ENCODE measurements around the gene RASAL1. TPM values are rescaled to one million over a fixed set of nuclear protein-coding genes. Genes with fewer than 3 reads are reported as not detected.
A peak's percentile ranks its signal among the peaks of the same experiment; 100 is the strongest.

Gene RASAL1
- polyA plus RNA-seq, 3 donors = not detected

DNA sequence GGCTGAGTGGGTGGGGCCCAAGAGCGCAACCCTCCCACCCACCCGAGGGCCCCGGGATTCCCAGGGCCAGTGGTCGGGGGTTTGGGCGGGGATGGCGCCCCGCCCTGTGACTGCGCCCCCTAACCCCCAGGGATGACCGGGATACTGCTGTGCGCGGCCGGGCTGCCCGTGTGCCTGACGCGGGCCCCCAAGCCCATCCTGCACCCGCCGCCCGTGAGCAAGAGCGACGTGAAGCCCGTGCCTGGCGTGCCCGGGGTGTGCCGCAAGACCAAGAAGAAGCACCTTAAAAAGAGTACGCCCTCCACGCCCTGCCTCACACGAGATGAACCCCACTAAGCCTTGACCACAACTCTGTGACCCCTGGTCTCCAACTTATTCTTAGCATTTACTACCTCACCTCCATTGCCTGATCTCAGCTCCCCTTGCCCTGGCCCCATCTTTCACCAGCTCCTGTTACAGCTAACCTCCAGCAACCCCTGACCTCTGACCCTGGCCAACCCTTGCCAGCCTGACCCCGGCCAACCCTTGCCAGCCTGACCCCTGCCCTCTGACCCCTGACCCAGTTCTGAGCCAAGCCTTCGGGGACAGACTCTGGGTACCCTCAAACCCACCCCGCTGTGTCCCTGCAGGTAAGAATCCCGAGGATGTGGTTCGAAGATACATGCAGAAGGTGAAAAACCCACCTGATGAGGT, 42.0 kb downstream of the RASAL1 start:
- Histone ChIP-seq H4K20me1 (ENCODE audit: insufficient read depth, low read length) (no peaks in the 10 kb centered on the region), H3K9ac (ENCODE audit: insufficient read depth, low read length, poor library complexity, severe bottlenecking) (no peak overlapping the region), H3K4me1 (ENCODE audit: control insufficient read depth in 1 of 2, insufficient read depth in 2 of 2, low read length in 2 of 2) (no peaks in the 10 kb centered on the region), H3K36me3 (replicated peaks in 1 of 2; ENCODE audit: control insufficient read depth in 1 of 2, insufficient read depth in 2 of 2, low read length in 2 of 2) (no peaks in the 10 kb centered on the region), H3K4me2 (replicated peaks; ENCODE audit: extremely low read depth, low read length, poor library complexity, severe bottlenecking) (no peak overlapping the region), H3K4me3 (replicated peaks in 1 of 3; ENCODE audit: low read depth in 2 of 3, low read length in 3 of 3) (no peak overlapping the region), H3K27me3 (ENCODE audit: control insufficient read depth in 2 of 2, insufficient read depth in 2 of 2, low read length in 2 of 2) (peaks cover 2 to 23% of the 10 kb centered on the region in 2 donors), H2AFZ (ENCODE audit: insufficient read depth, low read depth, low read length, poor library complexity, severe bottlenecking) (no peak overlapping the region), H3K79me2 (ENCODE audit: insufficient read depth, low read length) (no peaks in the 10 kb centered on the region), H3K9me3 (replicated peaks in 1 of 2; ENCODE audit: control insufficient read depth in 1 of 2, insufficient read depth in 1 of 2, low read length in 2 of 2) (no peaks in the 10 kb centered on the region), H3K27ac (ENCODE audit: low read depth in 1 of 2, low read length in 2 of 2) (no peak overlapping the region)
- peaks cover 0 to 1% (median 0%) of the 10 kb centered on the region in 7 donors for H3K9me3 Mint-ChIP-seq
- H3K36me3 Mint-ChIP-seq = no peaks in the 10 kb centered on the region
- peaks cover 18 to 32% (median 26%) of the 10 kb centered on the region in 3 donors for H3K27me3 Mint-ChIP-seq (ENCODE audit: low read depth in 3 of 3)
- TF ChIP-seq, protein P1, sequence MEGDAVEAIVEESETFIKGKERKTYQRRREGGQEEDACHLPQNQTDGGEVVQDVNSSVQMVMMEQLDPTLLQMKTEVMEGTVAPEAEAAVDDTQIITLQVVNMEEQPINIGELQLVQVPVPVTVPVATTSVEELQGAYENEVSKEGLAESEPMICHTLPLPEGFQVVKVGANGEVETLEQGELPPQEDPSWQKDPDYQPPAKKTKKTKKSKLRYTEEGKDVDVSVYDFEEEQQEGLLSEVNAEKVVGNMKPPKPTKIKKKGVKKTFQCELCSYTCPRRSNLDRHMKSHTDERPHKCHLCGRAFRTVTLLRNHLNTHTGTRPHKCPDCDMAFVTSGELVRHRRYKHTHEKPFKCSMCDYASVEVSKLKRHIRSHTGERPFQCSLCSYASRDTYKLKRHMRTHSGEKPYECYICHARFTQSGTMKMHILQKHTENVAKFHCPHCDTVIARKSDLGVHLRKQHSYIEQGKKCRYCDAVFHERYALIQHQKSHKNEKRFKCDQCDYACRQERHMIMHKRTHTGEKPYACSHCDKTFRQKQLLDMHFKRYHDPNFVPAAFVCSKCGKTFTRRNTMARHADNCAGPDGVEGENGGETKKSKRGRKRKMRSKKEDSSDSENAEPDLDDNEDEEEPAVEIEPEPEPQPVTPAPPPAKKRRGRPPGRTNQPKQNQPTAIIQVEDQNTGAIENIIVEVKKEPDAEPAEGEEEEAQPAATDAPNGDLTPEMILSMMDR (IDR thresholded peaks at IDR 0.05) = no peak
- H3K4me1 Mint-ChIP-seq = peaks cover 10% of the 10 kb centered on the region
- DNase-seq = no peak
- intact Hi-C loops (cut with micrococcal nuclease) = no loop called here
- peak overlapping the region in 1 of 2 donors; percentile 78 for H3K4me3 Mint-ChIP-seq
- 69% methylated on average over 21 of the region's 32 CpGs for WGBS (ENCODE audit: insufficient coverage)
- H3K27ac Mint-ChIP-seq = no peak overlapping the region

DNA sequence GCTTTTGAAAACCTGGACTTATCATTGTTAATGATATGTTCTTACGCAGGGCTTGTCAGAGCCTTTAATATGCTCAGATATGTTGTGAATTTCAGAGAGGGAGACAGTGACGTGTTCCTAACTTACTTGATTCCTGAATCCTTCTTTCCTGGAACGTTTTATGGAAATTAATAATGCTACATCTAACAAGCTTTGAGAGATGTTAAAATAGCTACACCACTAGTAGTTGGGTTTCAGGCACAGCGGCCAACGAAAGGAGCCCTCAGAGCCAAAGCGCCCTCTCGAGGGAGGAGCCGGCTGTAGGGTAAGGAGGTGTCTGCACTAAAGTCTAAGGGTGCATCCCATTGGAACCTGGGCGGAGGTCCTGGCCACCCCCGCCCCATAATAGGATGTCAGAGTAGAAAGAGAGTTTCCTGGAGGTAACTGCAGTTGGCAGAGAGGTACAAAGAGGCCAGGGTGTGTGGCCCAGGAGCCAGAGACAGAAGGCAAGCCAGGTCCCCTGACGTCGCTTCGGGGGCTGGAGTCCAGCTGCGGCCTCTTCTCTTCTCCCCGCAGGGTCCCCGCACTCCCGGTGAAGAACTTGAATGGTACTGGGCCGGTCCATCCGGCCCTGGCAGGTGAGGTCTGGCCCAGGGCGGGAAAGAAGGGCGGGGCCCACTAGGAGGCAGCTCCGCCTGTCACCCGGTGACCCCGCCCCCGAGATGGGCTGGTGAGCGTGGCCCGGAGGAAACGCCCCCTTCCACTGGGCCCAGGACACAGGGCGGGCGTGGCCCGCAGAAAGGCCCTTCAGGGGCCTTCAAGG, 42.8 kb downstream of the RASAL1 start:
- Mint-ChIP-seq H3K27me3 (ENCODE audit: low read depth in 3 of 3) (peaks cover 16 to 33% (median 26%) of the 10 kb centered on the region in 3 donors), H3K27ac (no peak overlapping the region), H3K4me1 (peaks cover 5% of the 10 kb centered on the region), H3K9me3 (peaks cover 0 to 4% (median 0%) of the 10 kb centered on the region in 7 donors), H3K36me3 (no peaks in the 10 kb centered on the region), H3K4me3 (peak overlapping the region in 1 of 2 donors; percentile 58)
- Histone ChIP-seq H3K4me2 (replicated peaks; ENCODE audit: extremely low read depth, low read length, poor library complexity, severe bottlenecking) (no peak overlapping the region), H3K36me3 (replicated peaks in 1 of 2; ENCODE audit: control insufficient read depth in 1 of 2, insufficient read depth in 2 of 2, low read length in 2 of 2) (no peaks in the 10 kb centered on the region), H3K79me2 (ENCODE audit: insufficient read depth, low read length) (no peaks in the 10 kb centered on the region), H3K27ac (ENCODE audit: low read depth in 1 of 2, low read length in 2 of 2) (no peak overlapping the region), H4K20me1 (ENCODE audit: insufficient read depth, low read length) (no peaks in the 10 kb centered on the region), H3K4me3 (replicated peaks in 1 of 3; ENCODE audit: low read depth in 2 of 3, low read length in 3 of 3) (no peak overlapping the region), H3K27me3 (ENCODE audit: control insufficient read depth in 2 of 2, insufficient read depth in 2 of 2, low read length in 2 of 2) (peaks cover 2 to 23% of the 10 kb centered on the region in 2 donors), H3K9me3 (replicated peaks in 1 of 2; ENCODE audit: control insufficient read depth in 1 of 2, insufficient read depth in 1 of 2, low read length in 2 of 2) (no peaks in the 10 kb centered on the region), H3K9ac (ENCODE audit: insufficient read depth, low read length, poor library complexity, severe bottlenecking) (no peak overlapping the region), H2AFZ (ENCODE audit: insufficient read depth, low read depth, low read length, poor library complexity, severe bottlenecking) (no peak overlapping the region), H3K4me1 (ENCODE audit: control insufficient read depth in 1 of 2, insufficient read depth in 2 of 2, low read length in 2 of 2) (no peaks in the 10 kb centered on the region)
- 4% methylated on average over 22 of the region's 31 CpGs for WGBS (ENCODE audit: insufficient coverage)
- TF ChIP-seq, protein P1 (IDR thresholded peaks at IDR 0.05) = peak; percentile 8
- DNase-seq = no peak
- intact Hi-C loops (cut with micrococcal nuclease) = no loop called here
